Stimulated activated naive CD8-positive, alpha-beta T cell treated with anti-CD3 and anti-CD28 coated beads, Interleukin-15, Interleukin-2, amounts not matched to agents 100 ng/mL and 50 ng/mL, for 24 hours (primary cell): Measurements from ENCODE around the gene LAMA5.
A peak's percentile ranks its signal among the peaks of the same experiment; 100 is the strongest.

Source experiments
- H3K27ac Mint-ChIP-seq: one replicate; pipeline ENCODE4 v1.8.0; 2021; ENCODE audit warnings: mild to moderate bottlenecking, mixed read lengths
- H3K27me3 Mint-ChIP-seq: one replicate; pipeline ENCODE4 v1.8.0; 2021; ENCODE audit warnings: mixed read lengths
- H3K36me3 Mint-ChIP-seq: one replicate; pipeline ENCODE4 v1.8.0; 2021; ENCODE audit warnings: low read depth, mixed read lengths
- H3K4me1 Mint-ChIP-seq: one replicate; pipeline ENCODE4 v1.8.0; 2021; ENCODE audit warnings: low read depth, mixed read lengths
- H3K4me3 Mint-ChIP-seq: one replicate; pipeline ENCODE4 v1.8.0; 2021; ENCODE audit warnings: mild to moderate bottlenecking, mixed read lengths
- H3K9me3 Mint-ChIP-seq: one replicate; pipeline ENCODE4 v1.8.0; 2021; ENCODE audit warnings: mixed read lengths

Gene LAMA5

GRCh38 chr20:62353289-62354030, 13.7 kb downstream of the LAMA5 start:
- no peak overlapping the region for H3K27ac Mint-ChIP-seq
- H3K27me3 Mint-ChIP-seq = no peaks in the 10 kb centered on the region
- H3K4me3 Mint-ChIP-seq = no peak overlapping the region
- H3K36me3 Mint-ChIP-seq = no peaks in the 10 kb centered on the region
- H3K4me1 Mint-ChIP-seq = no peaks in the 10 kb centered on the region
- peaks cover 7% of the 10 kb centered on the region for H3K9me3 Mint-ChIP-seq

GRCh38 chr20:62352402-62353288, 14.5 kb downstream of the LAMA5 start:
- no peaks in the 10 kb centered on the region for H3K4me1 Mint-ChIP-seq
- H3K36me3 Mint-ChIP-seq = no peaks in the 10 kb centered on the region
- H3K4me3 Mint-ChIP-seq = no peak overlapping the region
- H3K27ac Mint-ChIP-seq = no peak overlapping the region
- H3K9me3 Mint-ChIP-seq = peaks cover 11% of the 10 kb centered on the region
- H3K27me3 Mint-ChIP-seq = no peaks in the 10 kb centered on the region

GRCh38 chr20:62351469-62352401, 15.4 kb downstream of the LAMA5 start:
- H3K27me3 Mint-ChIP-seq = no peaks in the 10 kb centered on the region
- H3K9me3 Mint-ChIP-seq = peaks cover 11% of the 10 kb centered on the region
- H3K4me1 Mint-ChIP-seq = no peaks in the 10 kb centered on the region
- H3K4me3 Mint-ChIP-seq = no peak overlapping the region
- H3K36me3 Mint-ChIP-seq = no peaks in the 10 kb centered on the region
- no peak overlapping the region for H3K27ac Mint-ChIP-seq

- H3K36me3 Mint-ChIP-seq = no peaks in the 10 kb centered on the region
Observed at GRCh38 chr20:62350629-62351422, 16.3 kb downstream of the LAMA5 start.

GRCh38 chr20:62350098-62350628, 16.9 kb downstream of the LAMA5 start:
- Mint-ChIP-seq H3K36me3 (no peaks in the 10 kb centered on the region), H3K27ac (no peak overlapping the region), H3K27me3 (no peaks in the 10 kb centered on the region), H3K9me3 (peaks cover 11% of the 10 kb centered on the region), H3K4me1 (no peaks in the 10 kb centered on the region), H3K4me3 (no peak overlapping the region)

More at GRCh38 chr20:62350629-62351422, 16.3 kb downstream of the LAMA5 start:
- Mint-ChIP-seq H3K27ac (no peak overlapping the region), H3K4me1 (no peaks in the 10 kb centered on the region), H3K9me3 (peaks cover 11% of the 10 kb centered on the region), H3K27me3 (no peaks in the 10 kb centered on the region), H3K4me3 (no peak overlapping the region)

- Mint-ChIP-seq H3K36me3 (no peaks in the 10 kb centered on the region), H3K27me3 (no peaks in the 10 kb centered on the region), H3K4me3 (no peak overlapping the region), H3K4me1 (no peaks in the 10 kb centered on the region), H3K27ac (peak overlapping the region; percentile 36), H3K9me3 (peaks cover 11% of the 10 kb centered on the region)
Observed at GRCh38 chr20:62349556-62350097, 17.5 kb downstream of the LAMA5 start.

GRCh38 chr20:62348604-62349003, 18.5 kb downstream of the LAMA5 start:
- no peak overlapping the region for H3K27ac Mint-ChIP-seq
- H3K36me3 Mint-ChIP-seq = no peaks in the 10 kb centered on the region
- no peak overlapping the region for H3K4me3 Mint-ChIP-seq
- H3K4me1 Mint-ChIP-seq = no peaks in the 10 kb centered on the region
- peaks cover 11% of the 10 kb centered on the region for H3K9me3 Mint-ChIP-seq
- no peaks in the 10 kb centered on the region for H3K27me3 Mint-ChIP-seq

- Mint-ChIP-seq H3K27me3 (no peaks in the 10 kb centered on the region), H3K4me1 (no peaks in the 10 kb centered on the region), H3K4me3 (no peak overlapping the region), H3K36me3 (no peaks in the 10 kb centered on the region), H3K9me3 (peaks cover 11% of the 10 kb centered on the region), H3K27ac (no peak overlapping the region)
Observed at GRCh38 chr20:62347445-62347844, 19.7 kb downstream of the LAMA5 start.

GRCh38 chr20:62347151-62347404, 20.0 kb downstream of the LAMA5 start:
- H3K27ac Mint-ChIP-seq = no peak overlapping the region
- no peaks in the 10 kb centered on the region for H3K36me3 Mint-ChIP-seq
- no peaks in the 10 kb centered on the region for H3K4me1 Mint-ChIP-seq
- no peak overlapping the region for H3K4me3 Mint-ChIP-seq
- H3K27me3 Mint-ChIP-seq = no peaks in the 10 kb centered on the region
- peaks cover 11% of the 10 kb centered on the region for H3K9me3 Mint-ChIP-seq

- Mint-ChIP-seq H3K27ac (no peak overlapping the region), H3K9me3 (peaks cover 11% of the 10 kb centered on the region), H3K27me3 (no peaks in the 10 kb centered on the region), H3K4me3 (no peak overlapping the region), H3K36me3 (no peaks in the 10 kb centered on the region), H3K4me1 (no peaks in the 10 kb centered on the region)
Observed at GRCh38 chr20:62346398-62347150, 20.5 kb downstream of the LAMA5 start.

GRCh38 chr20:62345681-62346370, 21.3 kb downstream of the LAMA5 start:
- Mint-ChIP-seq H3K4me1 (no peaks in the 10 kb centered on the region), H3K36me3 (no peaks in the 10 kb centered on the region)

GRCh38 chr20:62344782-62345181, 22.3 kb downstream of the LAMA5 start:
- H3K4me1 Mint-ChIP-seq = peaks cover 3% of the 10 kb centered on the region
- H3K27ac Mint-ChIP-seq = no peak overlapping the region
- H3K36me3 Mint-ChIP-seq = no peaks in the 10 kb centered on the region
- peaks cover 3% of the 10 kb centered on the region for H3K27me3 Mint-ChIP-seq
- no peak overlapping the region for H3K4me3 Mint-ChIP-seq
- H3K9me3 Mint-ChIP-seq = peaks cover 11% of the 10 kb centered on the region

More at GRCh38 chr20:62345681-62346370, 21.3 kb downstream of the LAMA5 start:
- peaks cover 11% of the 10 kb centered on the region for H3K9me3 Mint-ChIP-seq
- H3K27ac Mint-ChIP-seq = no peak overlapping the region
- H3K27me3 Mint-ChIP-seq = no peaks in the 10 kb centered on the region
- no peak overlapping the region for H3K4me3 Mint-ChIP-seq

- Mint-ChIP-seq H3K27ac (no peak overlapping the region), H3K4me1 (peaks cover 8% of the 10 kb centered on the region), H3K9me3 (peaks cover 7% of the 10 kb centered on the region), H3K36me3 (no peaks in the 10 kb centered on the region), H3K4me3 (no peak overlapping the region), H3K27me3 (peaks cover 7% of the 10 kb centered on the region)
Observed at GRCh38 chr20:62344092-62344491, 23.0 kb downstream of the LAMA5 start.
